ENCODE data around the gene PRDM16.

The PRDM16 gene

DNA sequence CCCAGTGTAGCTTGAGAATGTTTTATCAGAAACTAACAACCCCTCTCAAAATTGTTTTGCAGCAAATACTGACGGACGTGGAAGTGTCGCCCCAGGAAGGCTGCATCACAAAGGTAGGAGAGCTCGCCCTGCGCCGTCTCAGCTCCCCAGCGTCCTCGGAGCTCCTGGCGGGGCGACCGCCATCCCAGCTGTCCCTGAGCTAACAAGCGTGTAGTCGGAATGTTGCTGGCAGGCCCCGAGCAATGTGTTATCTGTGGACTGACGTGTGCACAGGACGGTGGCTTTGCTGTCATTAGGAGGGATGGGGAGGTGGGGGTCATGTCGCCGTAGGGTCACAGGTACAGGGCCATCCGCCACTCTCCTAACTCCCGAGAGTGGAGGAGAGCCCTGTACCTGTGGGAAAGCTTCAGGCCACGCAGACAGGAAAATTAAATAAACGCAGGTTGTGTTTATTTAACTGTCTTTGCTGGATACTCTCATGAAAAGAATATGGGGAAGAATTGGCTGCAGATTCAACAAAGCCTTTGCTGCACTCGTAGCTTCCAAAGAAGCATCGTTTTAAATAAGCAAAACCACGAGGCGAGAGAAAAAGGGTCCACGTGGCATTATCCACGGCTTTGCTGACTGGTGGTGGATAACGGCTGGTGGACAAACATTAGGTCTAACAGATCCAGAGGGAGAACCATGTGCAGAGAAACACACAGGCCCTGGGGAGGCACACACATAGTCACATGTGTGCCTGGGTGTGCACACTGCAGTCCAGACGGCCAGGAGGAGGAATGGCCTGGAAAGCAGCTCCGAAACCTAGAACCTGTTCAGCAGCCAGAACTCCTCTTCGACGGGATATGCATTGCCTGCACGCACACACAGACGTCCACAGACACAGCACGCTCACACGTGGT, 175.3 kb downstream of the PRDM16 start:
- no peak for DNase-seq (ENCODE audit: low spot score)

DNA sequence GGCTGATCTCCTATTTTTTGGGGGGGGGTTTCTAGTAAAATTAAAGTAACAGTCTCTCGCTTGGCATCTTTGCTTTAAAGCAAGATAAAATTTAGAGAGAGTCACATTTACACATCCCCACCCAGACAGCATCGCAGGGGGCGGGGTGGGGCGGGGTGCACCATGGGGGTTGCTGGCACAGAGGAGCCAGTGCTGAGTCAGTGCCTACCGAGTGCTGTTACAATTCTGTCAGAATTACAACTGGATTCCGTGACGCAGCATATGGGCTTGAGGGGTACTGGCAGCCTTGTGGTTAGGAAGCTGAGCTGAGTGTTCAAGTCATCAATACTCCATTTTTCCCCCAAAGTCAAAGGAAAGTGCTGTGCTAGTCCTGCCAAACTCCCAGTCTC, 175.9 kb downstream of the PRDM16 start:
- no peak for DNase-seq (ENCODE audit: low spot score)

DNA sequence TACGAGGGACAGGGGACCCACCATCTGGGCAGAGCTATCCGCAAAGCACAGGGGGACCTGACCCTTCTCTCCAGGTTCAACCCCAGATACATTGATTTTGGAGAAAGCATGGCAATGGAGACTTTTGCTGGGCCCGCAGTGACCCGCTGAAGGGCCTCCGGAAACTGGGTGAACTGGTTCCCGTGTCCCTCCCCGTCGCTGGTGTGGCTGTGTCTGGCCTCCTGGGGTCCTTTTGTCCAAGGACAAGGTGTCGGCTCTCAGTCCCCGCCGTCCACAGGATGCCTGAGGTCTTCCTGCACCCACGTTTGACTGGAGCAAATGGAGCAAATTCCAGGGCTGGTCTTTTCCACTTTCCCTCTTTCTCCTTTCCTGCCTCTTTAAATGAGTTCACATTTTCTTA, 176.3 kb downstream of the PRDM16 start:
- no peak for DNase-seq (ENCODE audit: low spot score)

DNA sequence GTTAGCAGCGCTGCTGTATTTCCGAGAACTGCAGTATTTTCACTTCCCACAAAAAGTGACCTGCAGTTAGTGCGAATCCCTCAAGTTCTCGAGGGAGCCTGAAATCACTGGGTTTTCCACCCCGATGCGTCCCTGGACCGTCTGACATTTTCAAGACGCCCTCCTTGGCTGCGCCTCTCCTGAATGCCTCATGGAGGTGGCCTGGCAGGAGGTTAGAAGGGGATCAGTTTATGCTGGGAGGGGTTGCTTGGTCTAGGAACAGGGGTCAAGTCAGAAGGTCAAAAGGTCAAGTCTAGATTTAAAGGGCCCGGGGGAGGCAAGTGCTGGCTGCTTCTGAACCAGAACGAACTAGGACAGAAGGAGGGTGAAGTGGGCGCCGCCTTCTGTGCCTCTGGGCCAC, 176.8 kb downstream of the PRDM16 start:
- DNase-seq (ENCODE audit: low spot score) = no peak

DNA sequence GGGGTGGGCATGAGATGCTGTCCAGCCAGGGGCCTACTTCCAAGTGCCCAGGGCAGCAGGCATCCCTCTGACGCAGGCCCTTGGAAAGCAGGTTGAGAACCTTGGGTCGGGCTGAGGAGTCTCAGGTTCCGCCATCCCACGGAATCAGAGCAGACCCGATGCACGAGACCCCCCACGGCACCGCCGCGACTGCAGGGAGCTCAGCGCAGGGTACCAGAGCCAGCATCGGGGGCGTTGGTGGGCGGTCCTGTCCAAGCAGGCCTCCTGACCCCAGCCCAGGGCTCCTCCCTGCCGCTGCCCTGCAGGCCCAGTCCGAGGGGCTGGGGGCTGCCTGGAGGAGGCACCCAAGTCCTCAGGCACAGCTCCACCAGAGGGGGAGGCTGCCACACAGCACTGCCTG, 177.2 kb downstream of the PRDM16 start:
- no peak for DNase-seq (ENCODE audit: low spot score)

DNA sequence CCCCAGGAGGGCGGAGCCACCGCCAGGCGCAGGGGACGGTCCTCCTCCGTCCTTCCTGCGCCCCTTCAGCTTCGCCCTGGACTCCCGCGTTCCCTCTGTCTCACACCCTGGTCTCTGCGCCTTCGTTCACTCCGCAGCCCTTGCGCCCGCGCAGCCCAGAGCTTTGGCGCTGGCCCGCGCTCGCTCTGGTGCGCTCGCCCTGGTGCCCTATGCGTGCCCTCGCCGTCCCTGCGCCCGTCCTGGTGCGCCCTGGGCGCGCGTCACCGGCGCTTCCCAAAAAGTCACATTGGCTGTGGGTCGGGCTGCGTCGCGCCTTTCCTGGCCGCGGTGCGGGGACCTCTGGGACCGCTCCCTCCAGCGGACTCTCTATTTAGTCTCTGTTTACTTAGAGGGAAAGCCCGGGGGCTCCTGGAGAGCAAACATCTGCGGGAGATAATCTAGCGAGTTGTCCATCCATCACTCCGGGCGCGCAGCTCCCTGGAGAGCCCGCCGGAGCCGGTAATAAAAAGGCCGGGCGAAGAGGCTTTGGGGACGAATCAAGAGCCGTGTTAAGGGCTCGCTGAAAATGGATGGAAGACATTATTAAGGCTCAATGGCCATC, 178.6 kb downstream of the PRDM16 start:
- no peak for DNase-seq (ENCODE audit: low spot score)

DNA sequence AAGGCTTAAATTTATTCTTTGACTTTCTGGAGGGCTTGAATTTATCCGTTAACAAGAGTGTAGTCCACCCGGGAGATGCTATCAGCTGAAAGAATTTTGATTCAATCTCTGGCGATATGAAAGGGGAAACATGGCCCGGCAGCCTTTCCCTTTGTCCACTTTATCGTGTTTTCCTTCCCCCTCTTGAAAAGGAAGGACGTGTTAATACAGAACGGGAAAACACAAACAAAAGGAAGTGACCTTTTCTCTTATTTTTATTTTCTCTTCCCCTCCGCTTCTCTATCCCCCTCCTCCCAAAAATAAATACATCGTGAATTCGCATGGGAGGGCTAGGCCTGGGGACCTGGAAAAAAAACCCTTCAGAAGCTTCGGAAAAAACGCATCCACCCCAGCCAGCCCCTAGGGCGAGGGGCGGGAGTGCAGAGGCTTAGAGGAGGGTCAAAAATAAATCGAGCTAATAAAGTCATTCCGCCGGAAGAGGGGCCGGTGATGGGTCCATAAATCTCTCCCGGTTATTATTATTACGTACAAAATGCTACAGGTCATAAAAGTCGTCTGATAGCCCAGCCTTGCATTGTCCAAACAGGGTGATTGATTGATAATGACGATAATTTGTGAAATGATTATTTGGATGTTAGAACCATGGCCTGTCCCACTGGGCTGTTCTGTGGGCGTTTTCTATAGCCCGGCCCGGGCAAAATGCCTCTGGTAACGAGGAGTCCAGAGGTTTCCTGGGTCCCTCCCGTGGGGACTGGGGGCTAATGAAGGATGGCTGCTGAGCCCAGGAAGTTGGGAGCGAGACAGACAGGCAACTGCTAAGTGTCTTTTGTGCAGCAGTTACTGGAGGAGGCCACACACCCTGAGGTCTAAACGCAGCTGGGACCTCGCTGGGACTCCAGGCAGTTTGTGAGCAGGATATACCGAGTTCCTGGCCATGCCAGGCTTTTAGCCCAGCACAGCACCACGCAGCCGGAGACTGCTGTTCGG, 179.4 kb downstream of the PRDM16 start:
- no peak for DNase-seq (ENCODE audit: low spot score)

DNA sequence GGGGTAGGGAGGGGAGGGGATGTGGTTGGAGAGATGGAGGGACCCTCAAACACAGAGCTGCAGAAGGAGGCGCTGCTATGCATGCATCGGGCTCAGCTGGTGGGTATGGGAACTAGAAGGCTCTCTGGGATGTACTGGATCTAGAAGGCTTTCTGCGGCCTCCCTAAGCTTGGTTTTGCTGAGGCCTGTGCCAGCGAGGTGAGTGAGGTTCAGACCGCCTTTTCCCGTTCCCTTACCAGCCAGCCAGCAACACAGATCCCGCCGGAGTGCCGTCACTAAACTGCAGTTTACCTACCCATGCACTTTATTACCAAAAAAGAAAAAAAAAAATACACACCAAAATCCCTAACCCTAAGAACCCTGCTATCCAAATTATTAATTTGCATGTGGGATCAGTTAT, 180.2 kb downstream of the PRDM16 start:
- DNase-seq (ENCODE audit: low spot score) = no peak

DNA sequence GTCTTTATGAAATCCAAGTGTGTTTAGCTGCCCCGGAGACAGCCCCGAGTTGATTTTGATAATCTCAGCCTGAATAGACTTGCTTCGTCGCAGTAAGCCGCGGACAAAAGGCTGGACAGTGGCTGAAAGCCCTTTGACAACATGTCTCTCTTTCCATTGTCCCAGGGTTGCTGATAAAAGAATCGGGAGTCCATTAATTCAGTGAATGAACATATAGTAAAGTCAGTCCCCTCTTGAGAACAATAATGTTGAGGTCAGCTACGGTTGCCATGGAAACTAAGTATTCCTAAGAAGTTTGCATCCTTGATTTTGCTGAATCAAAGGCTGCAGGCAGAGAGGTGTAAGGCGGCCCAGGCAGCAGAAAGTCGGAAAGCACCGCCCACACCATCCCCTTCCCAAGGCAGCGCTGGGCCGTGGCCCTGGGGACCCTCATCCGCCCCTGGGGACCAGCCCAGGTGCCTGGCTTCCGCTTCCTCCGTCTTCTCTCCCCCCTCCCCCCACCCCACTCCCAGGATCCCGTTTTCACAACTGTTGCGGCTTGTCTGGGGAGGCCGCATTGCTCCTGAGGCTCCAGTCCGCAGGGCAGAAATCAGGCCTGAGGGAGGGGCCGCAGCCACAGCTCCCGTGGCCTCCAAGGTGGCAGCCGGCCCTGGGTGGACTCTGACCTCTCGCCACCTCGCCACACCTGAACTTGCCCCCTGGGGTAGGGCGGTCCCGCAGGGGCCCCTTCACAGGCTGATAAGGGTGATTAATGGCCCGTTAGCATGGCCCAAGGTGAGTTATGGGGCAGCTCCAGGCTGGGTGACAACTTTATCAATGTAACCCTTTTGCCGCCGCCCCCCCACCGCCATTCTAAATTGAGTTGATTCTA, 180.9 kb downstream of the PRDM16 start:
- DNase-seq (ENCODE audit: low spot score) = no peak

DNA sequence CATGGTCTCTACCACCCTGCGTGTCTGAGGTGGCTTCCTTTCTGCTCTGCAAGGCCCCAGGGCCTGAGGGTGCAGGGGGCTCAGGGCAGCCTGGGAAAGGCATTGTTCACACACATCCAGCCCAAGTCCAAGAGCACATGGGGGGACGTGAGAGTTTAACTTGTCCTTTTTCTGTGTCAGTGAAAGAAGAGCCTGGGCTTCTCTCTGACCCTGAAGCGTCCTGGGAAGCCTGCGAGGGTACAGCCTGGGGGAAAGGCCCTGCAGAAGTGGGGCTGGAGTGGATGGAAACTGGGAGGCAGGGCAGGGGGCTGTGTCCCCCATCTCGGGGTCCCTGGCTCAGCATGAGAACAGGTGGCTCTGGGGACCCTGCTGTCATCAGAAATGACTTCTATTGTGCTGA, 181.6 kb downstream of the PRDM16 start:
- DNase-seq (ENCODE audit: low spot score) = no peak

DNA sequence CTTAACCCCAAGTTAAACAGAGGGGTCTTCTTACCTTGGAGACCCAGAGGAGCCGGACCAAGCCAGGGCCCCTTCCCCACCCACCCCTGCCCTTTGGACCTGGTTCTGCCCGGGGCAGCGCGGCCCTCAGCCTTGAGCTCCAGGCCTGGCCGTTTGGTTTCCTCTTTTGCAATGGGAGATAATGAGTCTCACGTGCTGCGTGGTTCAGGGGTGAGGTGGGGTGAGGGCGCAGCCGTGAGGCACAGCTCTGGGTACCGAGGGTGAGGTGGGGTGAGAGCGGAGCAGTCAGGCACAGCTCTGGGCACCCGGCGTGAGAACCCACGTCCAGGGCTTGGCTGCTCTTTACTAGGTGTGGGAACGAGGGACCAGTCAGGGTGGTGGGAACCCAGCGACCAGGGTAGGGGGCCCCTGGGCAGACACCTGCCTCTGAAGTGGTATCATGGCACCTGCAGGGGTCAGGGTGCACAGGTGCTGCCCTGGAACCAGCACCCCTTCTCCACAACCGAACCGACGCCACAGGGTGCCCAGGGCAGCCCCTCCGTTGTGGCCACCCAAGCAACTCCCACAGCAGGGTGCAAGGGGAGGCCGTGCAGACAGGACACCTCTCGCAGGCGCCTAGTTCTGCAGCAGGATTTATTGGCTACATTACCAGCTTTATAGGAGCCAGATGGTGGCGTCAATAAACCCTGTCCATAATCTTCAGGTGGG, 182.2 kb downstream of the PRDM16 start:
- no peak for DNase-seq (ENCODE audit: low spot score)

DNA sequence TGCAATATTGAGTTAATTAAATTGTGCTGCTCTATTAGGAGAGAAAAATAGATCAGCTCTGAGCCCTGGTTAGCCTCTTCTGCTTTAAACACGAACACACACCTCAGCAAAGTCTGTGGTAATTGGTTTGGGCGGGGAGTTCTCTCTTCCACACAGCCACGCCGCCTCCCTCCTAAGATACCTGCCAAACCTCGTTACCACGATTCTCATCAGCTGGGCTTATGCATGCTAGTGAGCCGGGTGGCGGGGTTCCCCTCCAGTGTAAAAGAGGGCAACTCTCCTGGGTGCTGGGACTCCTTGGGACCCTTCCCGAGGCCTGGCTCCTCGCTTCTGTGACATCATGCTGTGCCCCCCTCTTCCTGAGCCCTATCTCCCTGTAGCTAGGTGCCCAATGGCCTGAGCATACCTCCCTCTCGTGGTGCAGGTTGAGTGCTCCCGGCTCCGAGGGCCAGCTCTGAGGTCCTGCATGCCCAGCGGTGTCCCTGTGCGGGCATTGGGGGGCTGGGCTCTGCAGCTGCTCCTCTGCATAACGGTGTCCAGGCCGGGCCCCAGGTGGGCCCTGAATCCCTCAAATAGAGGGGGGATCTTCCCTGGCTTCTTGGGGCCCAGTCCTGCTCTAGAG, 182.9 kb downstream of the PRDM16 start:
- no peak for DNase-seq (ENCODE audit: low spot score)

DNA sequence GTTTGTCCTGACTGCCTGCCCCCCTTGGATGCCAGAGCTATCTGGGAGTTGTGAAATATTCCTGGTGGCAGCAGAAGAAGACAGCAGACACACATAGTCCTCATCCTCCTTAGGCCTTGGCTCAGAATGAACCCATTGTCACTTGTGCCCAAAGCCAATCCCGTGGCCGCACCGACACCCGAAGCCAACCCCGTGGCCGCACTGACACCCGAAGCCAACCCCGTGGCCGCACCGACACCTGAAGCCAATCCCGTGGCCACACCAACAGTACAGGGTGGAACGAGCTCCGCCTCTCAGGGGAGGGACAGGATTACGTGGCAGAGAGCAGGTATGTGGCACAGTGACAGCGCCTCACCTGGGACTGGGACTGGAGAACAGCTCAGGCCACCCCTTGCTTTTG, 186.7 kb downstream of the PRDM16 start:
- DNase-seq (ENCODE audit: low spot score) = no peak

DNA sequence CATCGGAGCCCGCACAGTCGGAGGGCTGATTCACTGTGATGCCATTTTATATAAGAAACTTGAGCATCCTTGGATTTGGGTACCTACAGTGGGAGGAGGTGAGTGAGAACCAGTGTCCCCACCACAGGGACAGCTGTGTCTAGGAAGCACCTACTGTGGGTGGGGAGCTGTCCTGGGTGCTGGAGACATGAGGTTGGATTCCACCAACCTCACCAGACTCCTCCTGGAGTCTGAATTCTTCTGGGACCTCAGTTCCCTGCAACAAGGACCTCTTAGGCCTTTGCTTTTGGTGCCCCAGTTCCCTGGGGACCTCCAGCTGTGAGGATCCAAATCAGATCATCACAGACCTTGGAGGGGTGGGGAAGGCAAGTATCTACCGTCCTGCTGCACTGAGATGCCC, 188.8 kb downstream of the PRDM16 start:
- DNase-seq (ENCODE audit: low spot score) = no peak

DNA sequence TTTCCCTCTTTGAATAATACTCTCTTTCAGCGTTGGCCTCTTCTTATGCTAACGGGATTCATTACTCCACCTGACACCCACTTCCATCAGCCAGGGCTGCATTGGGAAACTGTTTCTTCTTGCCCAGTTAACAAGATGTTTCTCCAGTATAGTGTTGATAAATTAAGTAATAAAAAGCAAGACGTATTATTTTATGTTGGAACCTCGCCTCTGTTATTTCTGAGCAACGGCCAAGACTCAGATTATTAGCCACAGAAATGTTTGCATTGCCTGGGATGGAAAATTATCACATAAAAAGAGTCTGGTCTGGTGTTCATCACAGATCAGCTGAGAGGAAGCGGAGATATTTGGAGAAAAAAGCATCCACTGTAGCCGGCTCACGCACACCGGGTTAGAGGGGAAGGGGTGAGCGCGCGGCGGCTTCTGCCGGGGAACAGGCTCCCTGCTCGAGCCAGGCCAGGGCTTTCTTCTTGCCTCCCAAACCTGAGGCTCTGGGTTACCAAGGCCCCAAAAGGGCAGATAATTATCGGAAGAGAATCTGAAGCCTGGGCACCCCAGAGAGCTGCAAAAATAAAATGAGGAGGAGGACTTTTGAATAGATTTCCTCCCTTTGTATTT, 189.5 kb downstream of the PRDM16 start:
- no peak for DNase-seq (ENCODE audit: low spot score)

DNA sequence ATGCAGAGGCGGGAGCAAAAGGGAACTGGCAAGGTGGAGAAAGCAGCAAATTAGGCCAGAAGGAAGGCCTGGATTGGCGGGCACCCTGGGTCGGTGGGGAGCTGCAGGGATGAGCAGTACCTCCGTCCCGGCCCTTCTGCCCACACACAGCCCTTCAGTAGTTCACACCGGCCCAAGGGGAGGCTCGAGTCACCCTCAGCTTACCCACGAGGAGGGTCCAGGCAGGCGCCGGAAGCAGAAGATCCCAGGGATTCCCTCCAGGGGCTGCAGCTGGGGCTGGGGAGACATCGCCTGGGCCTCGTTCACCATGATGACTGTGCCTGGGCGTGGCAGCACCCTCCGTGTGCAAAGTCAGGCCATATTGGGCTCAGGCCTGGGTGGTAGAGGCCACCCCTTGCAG, 190.0 kb downstream of the PRDM16 start:
- no peak for DNase-seq (ENCODE audit: low spot score)

DNA sequence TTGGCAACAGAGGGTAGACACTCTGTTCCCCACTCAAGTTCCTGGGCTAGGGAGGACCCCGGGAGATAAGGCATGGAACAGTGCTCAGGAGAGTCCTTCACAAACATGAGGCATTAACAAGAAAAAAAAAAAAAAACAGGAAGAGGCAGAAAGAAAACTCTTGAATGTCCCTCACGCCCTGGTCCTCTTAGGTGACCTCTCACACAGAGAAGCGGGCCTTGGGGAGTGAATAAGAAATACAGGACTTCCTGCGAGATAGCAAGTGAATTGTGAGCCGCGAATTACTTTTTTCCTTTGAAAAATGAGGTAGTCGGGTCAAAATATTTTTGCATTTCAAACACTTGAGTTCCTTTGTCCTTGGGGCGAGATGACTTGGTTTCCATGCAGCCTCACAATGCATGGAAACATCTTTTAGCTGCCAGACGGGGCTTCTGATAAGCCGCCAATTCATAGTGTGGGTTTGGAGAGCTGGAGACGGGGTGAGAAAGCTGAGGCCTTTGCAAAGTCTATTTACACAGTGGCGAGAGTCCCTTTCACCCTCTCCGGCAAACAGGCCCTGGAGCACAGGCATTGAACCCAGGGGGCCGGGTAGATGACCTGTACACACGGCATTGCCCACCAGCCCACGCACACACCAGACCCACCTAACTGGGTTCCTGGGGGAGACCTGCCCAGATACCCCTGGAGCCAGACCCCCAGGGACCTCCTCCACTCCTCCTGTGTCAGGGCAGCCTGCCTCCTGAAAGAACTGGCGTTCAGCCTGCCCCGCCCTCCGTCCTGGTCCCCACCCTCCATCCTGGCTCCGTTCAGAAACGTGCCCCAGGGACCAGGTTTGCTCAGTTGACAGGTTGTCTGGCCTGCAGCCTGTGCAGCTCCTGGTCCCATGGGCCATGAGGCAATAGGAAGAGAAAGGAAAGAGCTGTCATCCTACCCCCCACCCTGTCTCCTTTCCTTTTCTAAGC, 192.3 kb downstream of the PRDM16 start:
- no peak for DNase-seq (ENCODE audit: low spot score)

DNA sequence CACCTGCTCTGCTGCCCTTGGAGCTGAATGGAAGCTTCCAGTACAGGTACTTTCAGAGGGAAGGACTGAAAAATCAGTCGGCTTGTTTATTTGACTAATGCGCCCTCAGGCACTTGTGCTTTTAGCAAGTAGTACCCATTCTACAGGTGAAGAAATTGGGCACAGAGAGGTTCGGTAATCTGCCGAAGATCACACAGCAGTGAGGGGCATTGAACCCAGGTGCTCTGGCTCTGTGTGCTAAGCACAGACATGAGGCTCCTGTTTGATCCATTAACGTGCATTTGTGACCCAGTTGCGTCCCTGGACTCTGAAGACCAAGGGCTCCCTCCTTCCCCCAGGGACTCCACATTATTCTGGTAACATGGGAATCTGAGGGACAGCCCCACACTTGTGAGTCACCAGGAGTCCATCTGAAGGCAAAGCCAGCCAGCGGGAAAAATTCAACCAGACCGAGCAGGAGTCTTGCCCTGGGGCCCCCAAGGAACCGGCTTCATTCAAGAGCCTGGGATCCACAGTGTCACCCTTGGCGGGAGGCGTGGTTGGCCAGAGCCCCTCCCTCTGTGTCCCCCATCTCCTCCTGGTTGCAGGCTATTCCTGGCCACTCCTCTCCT, 193.1 kb downstream of the PRDM16 start:
- DNase-seq (ENCODE audit: low spot score) = no peak

All from putamen (tissue), 1 donor.